Measurements from ENCODE around the gene SND1.

Gene SND1

GRCh38 chr7:127941476-127942210 is 289.6 kb downstream of the SND1 start:
- no peak for TF ChIP-seq CTCF (IDR thresholded peaks at IDR 0.05; ENCODE audit: low read depth, low read length)
- H3K4me3 ChIP-seq (ENCODE audit: low read depth, low read length), result no peak overlapping the region

GRCh38 chr7:127943541-127944521 is 291.8 kb downstream of the SND1 start:
- no peak for TF ChIP-seq CTCF (IDR thresholded peaks at IDR 0.05; ENCODE audit: low read depth, low read length)
- H3K4me3 ChIP-seq (ENCODE audit: low read depth, low read length), result no peak overlapping the region

- TF ChIP-seq CTCF (IDR thresholded peaks at IDR 0.05; ENCODE audit: low read depth, low read length), result no peak
- H3K4me3 ChIP-seq (ENCODE audit: low read depth, low read length), result no peak overlapping the region
These were observed 294.1 kb downstream of the SND1 start for GRCh38 chr7:127946111-127946510.

- no peak for TF ChIP-seq CTCF (IDR thresholded peaks at IDR 0.05; ENCODE audit: low read depth, low read length)
- no peak overlapping the region for H3K4me3 ChIP-seq (ENCODE audit: low read depth, low read length)
These were observed 294.9 kb downstream of the SND1 start for GRCh38 chr7:127946847-127947246.

GRCh38 chr7:127948312-127948711 is 296.3 kb downstream of the SND1 start:
- TF ChIP-seq CTCF (IDR thresholded peaks at IDR 0.05; ENCODE audit: low read depth, low read length), result no peak
- H3K4me3 ChIP-seq (ENCODE audit: low read depth, low read length), result no peak overlapping the region

GRCh38 chr7:127948930-127949329 is 296.9 kb downstream of the SND1 start:
- no peak overlapping the region for H3K4me3 ChIP-seq (ENCODE audit: low read depth, low read length)
- no peak for TF ChIP-seq CTCF (IDR thresholded peaks at IDR 0.05; ENCODE audit: low read depth, low read length)

GRCh38 chr7:127949769-127950222 is 297.8 kb downstream of the SND1 start:
- no peak overlapping the region for H3K4me3 ChIP-seq (ENCODE audit: low read depth, low read length)
- no peak for TF ChIP-seq CTCF (IDR thresholded peaks at IDR 0.05; ENCODE audit: low read depth, low read length)
